ENCODE measurements around the gene MACROH2A1.

Gene MACROH2A1

DNA sequence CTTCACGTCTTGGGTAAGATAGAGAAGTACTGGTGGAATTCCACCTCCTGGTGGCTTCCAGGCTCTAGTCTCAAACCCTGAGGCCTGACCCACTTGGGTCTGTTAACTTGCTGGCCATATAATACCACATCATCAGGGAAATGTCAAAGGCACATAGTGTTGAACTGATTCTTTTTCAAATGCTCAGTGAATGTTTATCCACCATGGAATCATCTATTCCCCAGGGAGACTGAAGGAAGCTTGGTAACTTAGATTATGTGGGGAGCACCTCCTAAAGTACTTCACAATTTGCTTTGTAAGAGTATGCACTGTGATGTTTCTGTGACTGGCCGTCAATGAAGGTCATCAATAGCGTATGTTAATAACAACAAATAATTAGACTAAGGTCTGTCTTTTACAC, 16.1 kb downstream of the MACROH2A1 start:
- DNase-seq (ENCODE audit: low spot score), result no peak
- TF ChIP-seq, protein P1, sequence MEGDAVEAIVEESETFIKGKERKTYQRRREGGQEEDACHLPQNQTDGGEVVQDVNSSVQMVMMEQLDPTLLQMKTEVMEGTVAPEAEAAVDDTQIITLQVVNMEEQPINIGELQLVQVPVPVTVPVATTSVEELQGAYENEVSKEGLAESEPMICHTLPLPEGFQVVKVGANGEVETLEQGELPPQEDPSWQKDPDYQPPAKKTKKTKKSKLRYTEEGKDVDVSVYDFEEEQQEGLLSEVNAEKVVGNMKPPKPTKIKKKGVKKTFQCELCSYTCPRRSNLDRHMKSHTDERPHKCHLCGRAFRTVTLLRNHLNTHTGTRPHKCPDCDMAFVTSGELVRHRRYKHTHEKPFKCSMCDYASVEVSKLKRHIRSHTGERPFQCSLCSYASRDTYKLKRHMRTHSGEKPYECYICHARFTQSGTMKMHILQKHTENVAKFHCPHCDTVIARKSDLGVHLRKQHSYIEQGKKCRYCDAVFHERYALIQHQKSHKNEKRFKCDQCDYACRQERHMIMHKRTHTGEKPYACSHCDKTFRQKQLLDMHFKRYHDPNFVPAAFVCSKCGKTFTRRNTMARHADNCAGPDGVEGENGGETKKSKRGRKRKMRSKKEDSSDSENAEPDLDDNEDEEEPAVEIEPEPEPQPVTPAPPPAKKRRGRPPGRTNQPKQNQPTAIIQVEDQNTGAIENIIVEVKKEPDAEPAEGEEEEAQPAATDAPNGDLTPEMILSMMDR (IDR thresholded peaks at IDR 0.05; ENCODE audit: extremely low read depth, missing control alignments), result no peak

DNA sequence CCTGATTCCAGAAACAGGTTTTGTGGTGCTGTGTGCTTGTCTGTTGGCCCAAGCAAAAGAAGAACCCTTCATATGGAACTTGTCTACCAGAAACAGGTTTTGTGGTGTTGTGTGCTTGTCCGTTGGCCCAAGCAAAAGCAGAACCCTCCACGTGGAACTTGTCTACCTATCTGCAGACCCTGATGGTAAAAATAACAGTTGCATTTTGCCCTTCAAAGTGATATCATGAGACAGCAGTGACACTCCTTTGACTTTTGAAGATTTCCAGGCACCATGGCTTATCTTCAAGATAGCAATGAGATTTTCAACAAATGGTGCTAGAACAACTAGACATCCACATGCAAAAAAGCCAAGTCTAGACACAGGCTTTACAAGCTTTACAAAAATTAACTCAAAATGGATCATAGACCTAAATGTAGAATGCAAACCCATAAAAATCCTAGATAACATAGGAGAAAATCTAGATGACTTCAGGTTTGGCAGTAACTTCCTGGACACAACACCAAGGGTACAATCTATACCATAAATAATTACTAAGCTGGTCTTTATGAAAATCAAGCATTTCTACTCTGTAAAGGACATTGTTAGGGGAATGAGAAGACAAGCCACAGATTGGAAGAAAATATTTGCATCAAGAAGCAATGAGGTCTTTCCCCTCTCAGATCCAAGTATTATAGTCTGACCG, 16.8 kb downstream of the MACROH2A1 start:
- TF ChIP-seq, protein P1 (IDR thresholded peaks at IDR 0.05; ENCODE audit: extremely low read depth, missing control alignments), result no peak
- DNase-seq (ENCODE audit: low spot score), result no peak

DNA sequence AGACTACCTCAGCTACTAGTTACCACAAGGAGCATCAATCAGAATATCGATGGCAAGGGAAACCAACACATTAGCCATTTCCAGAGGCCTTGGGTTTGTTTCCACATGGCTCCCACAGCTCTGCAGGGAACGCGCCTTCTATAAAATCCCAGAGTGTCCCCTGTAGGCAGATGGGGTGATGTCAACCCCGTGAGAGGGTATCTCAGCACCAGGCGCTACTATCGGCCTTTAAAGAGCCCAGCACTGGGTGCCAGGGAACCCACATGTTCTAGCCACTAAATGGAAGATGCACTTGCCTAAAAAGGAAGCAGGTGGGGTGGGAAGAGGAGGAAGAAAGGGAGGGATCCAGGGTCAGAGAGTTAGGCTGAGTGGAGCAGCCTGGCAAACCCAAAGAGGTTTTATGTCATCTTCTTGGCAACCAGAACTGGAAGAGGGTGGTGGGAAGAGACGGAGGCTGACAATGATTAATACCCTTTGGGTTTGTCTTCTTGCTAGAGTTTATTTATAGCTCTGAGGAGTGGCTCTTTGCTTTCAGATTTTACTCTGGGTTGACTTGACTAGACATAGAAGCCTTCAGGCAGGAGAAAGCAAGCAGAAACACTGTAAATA, 19.9 kb downstream of the MACROH2A1 start:
- TF ChIP-seq, protein P1 (IDR thresholded peaks at IDR 0.05; ENCODE audit: extremely low read depth, missing control alignments), result no peak
- no peak for DNase-seq (ENCODE audit: low spot score)

DNA sequence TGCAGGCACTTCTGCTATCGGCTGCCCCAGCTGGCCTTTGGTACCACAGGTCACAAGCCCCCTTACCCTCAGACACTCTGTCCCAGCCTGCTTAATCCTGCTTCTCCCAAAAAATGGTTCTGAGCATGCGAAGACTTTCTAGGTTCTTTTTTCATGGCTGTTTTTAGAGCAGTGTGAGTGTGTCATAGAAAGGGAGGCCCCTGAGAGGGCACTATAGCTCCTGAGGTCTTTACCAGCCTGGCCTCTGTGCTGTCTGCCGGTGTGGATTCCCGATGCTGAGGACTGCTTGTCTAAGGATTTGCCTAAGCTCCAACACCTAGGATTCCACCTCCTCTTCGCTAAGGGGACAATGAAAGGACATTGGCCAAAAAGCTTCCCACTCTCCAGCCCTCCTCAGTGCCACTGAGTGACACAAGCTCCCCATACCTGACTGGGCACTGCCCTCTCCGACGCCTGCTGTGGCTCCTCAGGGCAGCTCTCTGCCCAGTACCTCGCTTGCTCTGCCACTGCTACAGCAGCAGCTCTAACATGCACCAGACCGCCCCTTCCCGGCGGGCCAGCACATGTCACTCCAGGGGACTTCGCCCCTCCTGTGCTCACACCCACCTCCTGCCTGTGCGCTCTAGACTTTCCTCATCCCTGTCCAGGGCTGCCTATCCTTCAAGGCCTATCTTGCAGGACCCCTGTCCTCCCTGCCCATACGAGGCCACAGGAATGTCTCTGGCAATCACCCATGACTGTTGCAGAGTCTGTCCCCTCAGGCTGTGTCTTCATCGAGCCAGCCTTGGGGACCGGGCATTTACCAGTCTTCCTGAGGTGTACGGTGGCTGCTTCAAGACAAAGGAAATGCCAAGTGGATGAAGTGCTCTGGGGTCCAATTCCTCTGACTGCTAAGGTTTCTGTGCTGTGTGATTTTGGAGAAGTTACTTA, 21.0 kb downstream of the MACROH2A1 start:
- no peak for DNase-seq (ENCODE audit: low spot score)
- TF ChIP-seq, protein P1 (IDR thresholded peaks at IDR 0.05; ENCODE audit: extremely low read depth, missing control alignments), result no peak

DNA sequence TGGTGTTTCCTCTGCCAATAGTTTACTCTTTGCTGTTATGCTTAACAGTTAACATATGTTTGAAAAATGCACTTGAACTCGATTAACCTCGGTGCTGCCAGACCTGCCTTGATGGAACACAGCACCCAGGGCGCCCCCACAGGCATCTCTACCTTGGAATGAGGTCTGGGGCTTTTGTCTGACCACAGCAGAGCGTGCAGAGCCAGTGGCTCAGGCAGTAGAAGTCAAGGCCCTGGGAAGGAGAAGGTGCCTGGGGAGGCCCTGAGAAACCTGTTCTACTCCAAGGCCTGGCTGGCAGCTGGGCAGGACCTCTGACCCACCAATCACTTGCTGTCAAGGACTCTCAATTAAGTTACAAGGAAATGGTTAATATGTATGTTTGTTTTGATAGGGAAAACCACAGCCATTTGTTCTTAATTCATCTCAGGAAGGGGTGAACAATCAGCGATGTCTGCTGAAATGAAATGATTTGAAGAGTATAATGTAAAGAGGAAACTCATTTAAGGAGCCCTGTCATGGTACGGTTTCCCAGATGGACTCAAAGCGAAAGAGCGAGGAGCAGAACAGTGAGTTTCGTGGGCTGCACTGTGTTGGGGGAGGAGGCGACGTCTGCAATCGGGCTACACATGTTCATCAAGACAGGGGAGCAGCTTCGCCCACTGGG, 21.9 kb downstream of the MACROH2A1 start:
- peak; percentile 45 for DNase-seq (ENCODE audit: low spot score)
- TF ChIP-seq, protein P1 (IDR thresholded peaks at IDR 0.05; ENCODE audit: extremely low read depth, missing control alignments), result no peak

DNA sequence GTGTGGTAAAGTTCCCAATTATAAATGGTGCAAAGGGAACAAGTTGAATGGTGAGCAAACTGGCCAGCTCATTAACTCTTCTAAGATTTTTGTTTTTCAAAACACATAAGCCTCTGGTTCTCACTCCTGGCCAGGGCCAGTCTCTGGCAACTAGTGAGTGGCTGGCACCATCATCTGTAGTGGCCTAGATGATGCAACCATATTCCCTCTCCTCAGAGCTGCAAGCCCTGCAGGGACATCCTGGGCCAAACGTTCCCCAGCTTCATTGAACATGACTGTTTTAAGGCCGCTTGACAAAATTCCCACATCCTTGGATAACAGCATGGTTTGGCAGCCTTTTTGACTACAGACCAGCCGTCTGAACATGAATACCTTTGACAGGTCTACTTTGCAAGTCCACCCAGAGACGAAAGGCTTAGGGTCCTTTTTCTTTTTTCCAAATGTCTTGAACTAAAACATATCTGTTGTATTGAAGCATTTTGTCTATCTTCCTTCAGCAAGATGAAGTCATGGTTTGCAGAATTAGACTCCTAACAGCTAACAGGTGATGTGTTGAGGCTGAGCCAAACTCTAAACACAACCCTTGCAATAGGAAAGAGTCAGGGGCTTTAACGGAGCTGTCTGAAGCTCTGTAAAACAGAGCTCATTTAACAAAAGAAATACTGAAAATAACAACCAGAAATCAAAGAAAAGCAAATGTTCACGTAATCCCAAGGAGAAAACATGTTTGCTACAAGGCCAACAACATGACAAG, 23.8 kb downstream of the MACROH2A1 start:
- TF ChIP-seq, protein P1 (IDR thresholded peaks at IDR 0.05; ENCODE audit: extremely low read depth, missing control alignments), result no peak
- DNase-seq (ENCODE audit: low spot score), result no peak

Data from GM20000 (cell line).